Left lung (tissue), 10 donors: ENCODE measurements around the gene LEUTX. TPM values are rescaled to one million over a fixed set of nuclear protein-coding genes. Genes with fewer than 3 reads are reported as not detected.

ENCODE experiments used
- ATAC-seq: fragments of 200-7000 bp; cut with Tn5 transposase; one replicate; pipeline ENCODE4 v1.9.1; 2020; ENCODE audit warnings: moderate library complexity
- DNase-seq, 4 donors: peaks; one replicate each; pipeline ENCODE4 v3.0.0-alpha.2; 2013 to 2020
- H3K27ac ChIP-seq, 2 donors: fragments of 200-600 bp; sonication (generic) in 1 of 2; one replicate each; pipeline versions ENCODE4 v1.5.0 to v1.8.0; 2020 to 2021
- H3K27me3 ChIP-seq, 2 donors: fragments of 200-600 bp; sonication (generic) in 1 of 2; one replicate each; pipeline versions ENCODE4 v1.5.0 to v1.8.0; 2020 to 2021
- H3K36me3 ChIP-seq, 2 donors: fragments of 200-600 bp; sonication (generic) in 1 of 2; one replicate each; pipeline versions ENCODE4 v1.5.0 to v1.8.0; 2020 to 2021
- H3K4me1 ChIP-seq, 2 donors: fragments of 200-600 bp; one replicate each; pipeline ENCODE4 v1.8.0; 2021
- H3K4me3 ChIP-seq, 2 donors: fragments of 200-600 bp; sonication (generic) in 1 of 2; one replicate each; pipeline versions ENCODE4 v1.5.0 to v1.8.0; 2020 to 2021; ENCODE audit warnings: mild to moderate bottlenecking in 1 of 2
- H3K9me3 ChIP-seq, 2 donors: fragments of 200-600 bp; sonication (generic) in 1 of 2; one replicate each; pipeline versions ENCODE4 v1.5.0 to v1.8.0; 2020 to 2021
- intact Hi-C, 2 donors: fragments of 100-400 bp; cut with DNase I; formaldehyde crosslinking; loops; one replicate each; pipeline versions ENCODE4 v1.11.2 to v1.14.2; 2022
- polyA plus RNA-seq, 6 donors: library from polyadenylated mRNA; unstranded; fragments of 120-200 nt; gene quantifications; one replicate each; pipeline ENCODE4 v1.2.1, GENCODE V29; 2013; ENCODE audit not compliant: insufficient read length in 6 of 6
- total RNA-seq, 2 donors: library from RNA; stranded (reverse); fragmentation: NEBNext Ultra II Directional; extraction: Animal tissue kit (Norgen Biotek cat#: 25700); gene quantifications; one replicate each; pipeline ENCODE4 v1.2.1, GENCODE V29; 2021
- TF ChIP-seq, protein P1 (sequence below), 2 donors: fragments of 200-600 bp; sonication (generic) in 1 of 2; IDR thresholded peaks; one replicate each; pipeline versions ENCODE4 v1.5.0 to v1.8.0; 2021; ENCODE audit warnings: antibody characterized with exemption in 2 of 2
- donor health status: DM: no; HTN: yes; CAD: no.
- donor health status: DM: no; HTN: no; CAD: no.

The LEUTX gene
- total and polyA plus RNA-seq, 8 donors: not detected

DNA sequence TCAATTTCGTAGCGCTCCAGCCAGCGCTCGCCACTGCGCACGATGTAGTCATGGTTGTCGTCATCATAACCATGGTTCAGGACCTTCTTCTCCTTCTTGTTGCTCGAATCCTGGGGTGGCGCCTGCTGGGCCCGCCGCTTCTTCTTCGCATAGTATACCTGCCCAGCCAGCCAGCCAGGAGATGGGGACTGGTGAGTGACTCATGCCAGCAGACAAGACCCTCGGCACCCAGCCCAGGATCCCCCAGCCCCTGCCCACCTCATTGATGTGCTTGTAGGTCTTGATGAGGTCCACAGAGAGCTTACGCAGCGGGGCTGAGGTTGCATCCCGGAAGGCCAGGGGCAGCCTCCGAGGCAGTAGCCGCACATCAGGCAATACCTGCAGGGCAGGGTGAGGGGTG is 51.8 kb downstream of the LEUTX start:
- Histone ChIP-seq H3K36me3 (peaks cover 0 to 74% of the 10 kb centered on the region in 2 donors), H3K9me3 (no peaks in the 10 kb centered on the region)
- intact Hi-C loops: no loop called here

DNA sequence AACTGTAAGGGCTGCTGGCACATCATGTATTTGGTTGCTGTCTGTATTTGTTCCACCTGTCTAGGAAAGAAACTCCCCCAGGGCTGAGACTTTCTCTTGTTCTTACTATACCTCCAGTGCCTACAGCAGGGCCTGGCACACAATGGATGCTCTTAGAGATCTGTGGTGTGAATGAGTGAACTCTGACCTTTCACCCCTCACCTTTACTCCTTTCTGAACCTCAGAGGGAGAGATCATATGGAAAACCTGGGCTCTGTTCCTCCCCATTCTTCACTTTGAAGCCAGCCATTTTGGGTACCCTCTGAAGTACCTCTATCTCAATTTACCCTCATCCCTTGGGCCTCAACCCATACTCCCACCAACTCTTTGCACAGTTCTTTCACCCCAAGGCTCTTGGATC is 52.2 kb downstream of the LEUTX start:
- ATAC-seq (no peak), DNase-seq (no peak)
- no peaks in the 10 kb centered on the region for H3K27me3 ChIP-seq
- H3K4me1 ChIP-seq: peaks cover 6 to 27% of the 10 kb centered on the region in 2 donors
- no peak overlapping the region for H3K27ac ChIP-seq
- TF ChIP-seq, protein P1, sequence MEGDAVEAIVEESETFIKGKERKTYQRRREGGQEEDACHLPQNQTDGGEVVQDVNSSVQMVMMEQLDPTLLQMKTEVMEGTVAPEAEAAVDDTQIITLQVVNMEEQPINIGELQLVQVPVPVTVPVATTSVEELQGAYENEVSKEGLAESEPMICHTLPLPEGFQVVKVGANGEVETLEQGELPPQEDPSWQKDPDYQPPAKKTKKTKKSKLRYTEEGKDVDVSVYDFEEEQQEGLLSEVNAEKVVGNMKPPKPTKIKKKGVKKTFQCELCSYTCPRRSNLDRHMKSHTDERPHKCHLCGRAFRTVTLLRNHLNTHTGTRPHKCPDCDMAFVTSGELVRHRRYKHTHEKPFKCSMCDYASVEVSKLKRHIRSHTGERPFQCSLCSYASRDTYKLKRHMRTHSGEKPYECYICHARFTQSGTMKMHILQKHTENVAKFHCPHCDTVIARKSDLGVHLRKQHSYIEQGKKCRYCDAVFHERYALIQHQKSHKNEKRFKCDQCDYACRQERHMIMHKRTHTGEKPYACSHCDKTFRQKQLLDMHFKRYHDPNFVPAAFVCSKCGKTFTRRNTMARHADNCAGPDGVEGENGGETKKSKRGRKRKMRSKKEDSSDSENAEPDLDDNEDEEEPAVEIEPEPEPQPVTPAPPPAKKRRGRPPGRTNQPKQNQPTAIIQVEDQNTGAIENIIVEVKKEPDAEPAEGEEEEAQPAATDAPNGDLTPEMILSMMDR (IDR thresholded peaks at IDR 0.05): no peak
- intact Hi-C loops: no loop called here
- H3K9me3 ChIP-seq: no peaks in the 10 kb centered on the region
- no peak overlapping the region for H3K4me3 ChIP-seq
- peaks cover 0 to 74% of the 10 kb centered on the region in 2 donors for H3K36me3 ChIP-seq

More for the DNA sequence above, 51.8 kb downstream of the LEUTX start:
- H3K4me1 ChIP-seq: peaks cover 6 to 27% of the 10 kb centered on the region in 2 donors
- H3K27me3 ChIP-seq: no peaks in the 10 kb centered on the region
- DNase-seq (no peak), ATAC-seq (no peak)
- TF ChIP-seq, protein P1 (IDR thresholded peaks at IDR 0.05): no peak
- no peak overlapping the region for H3K4me3 ChIP-seq
- H3K27ac ChIP-seq: no peak overlapping the region

DNA sequence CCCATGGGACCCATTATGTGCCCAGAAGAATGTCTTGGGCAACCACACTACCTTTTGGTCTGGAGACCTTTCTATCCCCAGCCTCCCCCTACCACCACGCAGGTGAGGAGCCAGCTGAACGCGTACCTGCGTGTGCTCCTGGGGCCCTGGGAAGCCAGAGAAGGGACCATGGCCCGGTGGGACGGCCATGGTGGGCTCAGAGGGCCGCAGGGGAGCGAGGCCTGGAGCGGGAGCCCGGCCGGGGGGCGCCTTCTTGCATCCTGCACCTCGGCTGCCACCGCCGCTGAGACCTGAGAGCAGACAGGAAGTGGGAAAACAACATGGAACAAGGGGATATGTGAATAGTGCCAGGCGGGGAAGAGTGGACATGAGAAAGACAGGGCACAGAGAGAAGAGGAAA is 53.0 kb downstream of the LEUTX start:
- DNase-seq (no peak), ATAC-seq (no peak)
- intact Hi-C loops: no loop called here

DNA sequence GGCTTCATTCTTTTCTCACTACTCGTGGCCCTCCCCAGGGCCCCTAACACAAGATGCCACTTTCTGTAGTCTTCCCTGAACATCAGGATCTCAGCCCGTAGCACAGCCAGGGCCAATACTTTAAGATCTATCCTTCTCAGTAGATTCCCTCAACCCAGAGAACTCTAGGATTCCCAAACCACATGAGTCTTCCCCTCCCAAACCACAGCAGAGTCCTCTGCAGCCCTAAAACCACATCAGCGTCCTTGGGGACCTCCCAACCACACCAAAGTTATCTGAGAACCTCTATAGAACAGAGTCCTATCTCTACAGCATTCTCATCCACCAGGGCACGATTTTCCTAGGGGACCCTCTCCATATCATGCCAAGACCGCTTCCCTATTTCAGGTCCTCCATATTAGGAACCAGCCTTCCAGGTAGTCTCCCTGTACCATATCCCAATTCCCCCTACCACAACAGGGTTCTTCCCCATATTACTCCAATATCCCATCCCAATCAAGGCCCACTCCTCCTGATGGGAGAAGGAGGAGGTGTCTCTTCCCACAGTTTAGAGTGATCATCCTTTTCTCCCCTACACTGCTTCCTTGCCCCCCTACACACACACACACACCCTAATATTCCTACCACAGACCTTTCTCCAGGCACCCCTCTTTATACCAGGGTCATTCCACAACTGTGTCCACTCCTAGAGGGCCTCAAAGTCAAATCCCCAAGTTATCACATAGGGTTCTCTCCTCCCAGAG is 53.9 kb downstream of the LEUTX start:
- Histone ChIP-seq H3K4me1 (peaks cover 6 to 27% of the 10 kb centered on the region in 2 donors), H3K9me3 (no peaks in the 10 kb centered on the region), H3K27me3 (no peaks in the 10 kb centered on the region), H3K27ac (peak overlapping the region; percentile 84 to 93), H3K36me3 (peaks cover 0 to 74% of the 10 kb centered on the region in 2 donors), H3K4me3 (peak overlapping the region; percentile 100)
- DNase-seq (no peak), ATAC-seq (no peak)
- intact Hi-C loops: no loop called here
- TF ChIP-seq, protein P1 (IDR thresholded peaks at IDR 0.05): no peak

More for the DNA sequence above, 53.0 kb downstream of the LEUTX start:
- H3K27ac ChIP-seq: no peak overlapping the region
- H3K4me3 ChIP-seq: no peak overlapping the region
- H3K4me1 ChIP-seq: peaks cover 6 to 27% of the 10 kb centered on the region in 2 donors
- H3K27me3 ChIP-seq: no peaks in the 10 kb centered on the region
- no peaks in the 10 kb centered on the region for H3K9me3 ChIP-seq
- peaks cover 0 to 74% of the 10 kb centered on the region in 2 donors for H3K36me3 ChIP-seq
- TF ChIP-seq, protein P1 (IDR thresholded peaks at IDR 0.05): no peak

DNA sequence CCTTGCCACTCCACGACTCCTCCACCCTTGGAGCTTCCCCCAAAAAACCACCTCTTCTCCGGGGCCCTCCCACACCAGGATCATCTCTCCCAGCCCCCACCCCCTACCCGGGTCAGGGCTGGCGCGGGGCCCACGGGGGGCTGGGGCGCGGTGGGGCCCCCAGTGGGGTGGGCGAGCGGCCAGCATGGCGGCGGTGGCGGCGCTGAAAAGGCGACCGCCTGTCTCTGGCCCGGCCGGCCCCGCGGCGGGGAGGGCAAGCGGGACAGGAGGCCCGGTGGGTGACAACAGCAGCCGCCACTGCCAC is 54.5 kb downstream of the LEUTX start:
- no peaks in the 10 kb centered on the region for H3K9me3 ChIP-seq
- peaks cover 6 to 25% of the 10 kb centered on the region in 2 donors for H3K4me1 ChIP-seq
- H3K27me3 ChIP-seq: no peaks in the 10 kb centered on the region
- H3K27ac ChIP-seq: peak overlapping the region; percentile 84 to 93
- intact Hi-C loops: no loop called here
- peaks cover 0 to 74% of the 10 kb centered on the region in 2 donors for H3K36me3 ChIP-seq
- DNase-seq (no peak), ATAC-seq (no peak)
- TF ChIP-seq, protein P1 (IDR thresholded peaks at IDR 0.05): no peak
- H3K4me3 ChIP-seq: peak overlapping the region; percentile 100
